WTC11 (cell line): ENCODE results near the gene FHIT. TPM values are rescaled to one million over a fixed set of nuclear protein-coding genes. Genes with fewer than 3 reads are reported as not detected.

ENCODE experiments used
- ATAC-seq: fragments of 200-7000 bp; cut with Tn5 transposase; 2 replicates; pipeline ENCODE4 v1.10.0; 2021; ENCODE audit warnings: mild to moderate bottlenecking, moderate library complexity
- CTCF ChIA-PET: fragments of 300-600 bp; sonication (Branson Sonifier 250); formaldehyde crosslinking; loops from one replicate; lab custom pipeline; 2021; ENCODE audit warnings: antibody characterized with exemption; lab: Charles Lee
- POLR2A ChIA-PET: fragments of 350-600 bp; sonication (Branson Sonifier 250); formaldehyde crosslinking; loops from one replicate; lab custom pipeline; 2021; ENCODE audit warnings: antibody characterized with exemption; lab: Charles Lee
- DNase-seq: peaks from one replicate; pipeline ENCODE4 v3.0.0; 2021; ENCODE audit warnings: low spot score
- H3K27ac Mint-ChIP-seq: 2 replicates; pipeline ENCODE4 v1.8.0; 2021; ENCODE audit warnings: mixed read lengths
- H3K27me3 Mint-ChIP-seq: 2 replicates; pipeline ENCODE4 v1.8.0; 2021; ENCODE audit warnings: low read depth, mild to moderate bottlenecking, moderate library complexity, mixed read lengths
- H3K36me3 Mint-ChIP-seq: 2 replicates; pipeline ENCODE4 v1.8.0; 2021; ENCODE audit warnings: mixed read lengths
- H3K4me1 Mint-ChIP-seq: 2 replicates; pipeline ENCODE4 v1.8.0; 2022; ENCODE audit warnings: mixed read lengths
- H3K4me3 Mint-ChIP-seq: 2 replicates; pipeline ENCODE4 v1.8.0; 2021; ENCODE audit warnings: mild to moderate bottlenecking, moderate library complexity, mixed read lengths
- H3K9me3 Mint-ChIP-seq: 2 replicates; pipeline ENCODE4 v1.8.0; 2021; ENCODE audit warnings: mixed read lengths
- GABPB1 ChIP-seq: sonication (generic); formaldehyde crosslinking; IDR thresholded peaks from 2 replicates; pipeline ENCODE4 v1.8.1; 2023; ENCODE audit warnings: mild to moderate bottlenecking, missing genetic modification reagents
- HMGA2 ChIP-seq: fragments of 250-450 bp; sonication (Bioruptor Pico); IDR thresholded peaks from 2 replicates; pipeline ENCODE4 v1.4.0; 2021; ENCODE audit warnings: mild to moderate bottlenecking, moderate library complexity
- IRF2 ChIP-seq: sonication (generic); formaldehyde crosslinking; IDR thresholded peaks from 2 replicates; pipeline ENCODE4 v1.8.0; 2022; ENCODE audit warnings: low read depth, missing genetic modification reagents, borderline replicate concordance
- KAT7 ChIP-seq: sonication (generic); formaldehyde crosslinking; IDR thresholded peaks from 2 replicates; pipeline ENCODE4 v1.8.1; 2023; ENCODE audit warnings: missing genetic modification reagents, mild to moderate bottlenecking, borderline replicate concordance
- NFE2L1 ChIP-seq: sonication (generic); formaldehyde crosslinking; IDR thresholded peaks from 2 replicates; pipeline ENCODE4 v1.8.1; 2023; ENCODE audit warnings: missing genetic modification reagents
- SMAD4 ChIP-seq: sonication (generic); formaldehyde crosslinking; IDR thresholded peaks from 2 replicates; pipeline ENCODE4 v1.8.0; 2022; ENCODE audit warnings: mild to moderate bottlenecking, missing genetic modification reagents
- SOX15 ChIP-seq: fragments of 250-450 bp; sonication (Bioruptor Pico); IDR thresholded peaks from 2 replicates; pipeline ENCODE4 v1.9.0; 2021; ENCODE audit warnings: mild to moderate bottlenecking
- TEAD4 ChIP-seq: sonication (generic); formaldehyde crosslinking; IDR thresholded peaks from 2 replicates; pipeline ENCODE4 v1.8.0; 2022; ENCODE audit warnings: mild to moderate bottlenecking, missing genetic modification reagents
- ZNF138 ChIP-seq: sonication (generic); formaldehyde crosslinking; conservative IDR thresholded peaks from 2 replicates; pipeline ENCODE4 v1.8.1; 2022; ENCODE audit warnings: mild to moderate bottlenecking, moderate library complexity, missing genetic modification reagents
- ZNF396 ChIP-seq: fragments of 250-450 bp; sonication (Bioruptor Pico); IDR thresholded peaks from 2 replicates; pipeline ENCODE4 v1.8.0; 2021; ENCODE audit warnings: mild to moderate bottlenecking, moderate library complexity, borderline replicate concordance
- ZNF671 ChIP-seq: fragments of 250-450 bp; sonication (Bioruptor Pico); IDR thresholded peaks from 2 replicates; pipeline ENCODE4 v1.8.0; 2021; ENCODE audit warnings: mild to moderate bottlenecking
- total RNA-seq: library from RNA; stranded (reverse); gene quantifications from 3 replicates; pipeline ENCODE4 v1.2.3, GENCODE V29; 2021
- TF ChIP-seq, protein P1 (sequence below): sonication (generic); formaldehyde crosslinking; IDR thresholded peaks from 2 replicates; pipeline ENCODE4 v1.8.0; 2022; ENCODE audit warnings: missing genetic modification reagents
- TF ChIP-seq, protein P2 (sequence below): sonication (generic); formaldehyde crosslinking; IDR thresholded peaks from 2 replicates; pipeline ENCODE4 v1.8.0; 2022; ENCODE audit warnings: mild to moderate bottlenecking, missing genetic modification reagents
- TF ChIP-seq, protein P3 (sequence below): sonication (generic); formaldehyde crosslinking; IDR thresholded peaks from 2 replicates; pipeline ENCODE4 v1.8.1; 2023; ENCODE audit warnings: mild to moderate bottlenecking, missing genetic modification reagents, borderline replicate concordance
- TF ChIP-seq, protein P4 (sequence below): sonication (generic); formaldehyde crosslinking; IDR thresholded peaks from 2 replicates; pipeline ENCODE4 v1.8.1; 2022; ENCODE audit warnings: low read depth, missing genetic modification reagents, borderline replicate concordance
- TF ChIP-seq, protein P5 (sequence below): sonication (generic); formaldehyde crosslinking; IDR thresholded peaks from 2 replicates; pipeline ENCODE4 v1.8.1; 2022; ENCODE audit warnings: mild to moderate bottlenecking, missing genetic modification reagents, moderate library complexity, borderline replicate concordance

FHIT gene
- total RNA-seq, 1 experiment from 2014 or later: 2.6 TPM

DNA sequence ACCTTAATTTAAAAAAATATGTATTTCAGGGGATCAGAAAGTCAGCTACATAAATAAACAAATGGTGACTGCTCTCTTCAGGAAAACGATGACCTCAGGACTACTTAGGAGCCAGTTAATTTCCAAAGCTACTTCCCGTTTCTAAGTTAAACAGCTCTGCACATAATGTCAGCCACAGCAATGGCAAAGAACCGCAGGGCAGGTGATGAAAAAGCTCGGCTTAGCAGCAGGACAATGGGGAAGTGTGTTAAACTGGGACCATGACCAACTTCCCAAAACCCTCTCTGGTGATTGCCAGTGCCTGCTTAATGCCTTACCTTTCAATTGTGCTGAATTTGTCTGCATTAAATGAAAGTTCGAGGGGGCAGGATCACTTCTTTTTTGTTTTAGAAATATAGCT, 258.9 kb downstream of the FHIT start (continued):
- no peak for TF ChIP-seq IRF2 (CRISPR knock-in tag)
- TF ChIP-seq, protein P1, sequence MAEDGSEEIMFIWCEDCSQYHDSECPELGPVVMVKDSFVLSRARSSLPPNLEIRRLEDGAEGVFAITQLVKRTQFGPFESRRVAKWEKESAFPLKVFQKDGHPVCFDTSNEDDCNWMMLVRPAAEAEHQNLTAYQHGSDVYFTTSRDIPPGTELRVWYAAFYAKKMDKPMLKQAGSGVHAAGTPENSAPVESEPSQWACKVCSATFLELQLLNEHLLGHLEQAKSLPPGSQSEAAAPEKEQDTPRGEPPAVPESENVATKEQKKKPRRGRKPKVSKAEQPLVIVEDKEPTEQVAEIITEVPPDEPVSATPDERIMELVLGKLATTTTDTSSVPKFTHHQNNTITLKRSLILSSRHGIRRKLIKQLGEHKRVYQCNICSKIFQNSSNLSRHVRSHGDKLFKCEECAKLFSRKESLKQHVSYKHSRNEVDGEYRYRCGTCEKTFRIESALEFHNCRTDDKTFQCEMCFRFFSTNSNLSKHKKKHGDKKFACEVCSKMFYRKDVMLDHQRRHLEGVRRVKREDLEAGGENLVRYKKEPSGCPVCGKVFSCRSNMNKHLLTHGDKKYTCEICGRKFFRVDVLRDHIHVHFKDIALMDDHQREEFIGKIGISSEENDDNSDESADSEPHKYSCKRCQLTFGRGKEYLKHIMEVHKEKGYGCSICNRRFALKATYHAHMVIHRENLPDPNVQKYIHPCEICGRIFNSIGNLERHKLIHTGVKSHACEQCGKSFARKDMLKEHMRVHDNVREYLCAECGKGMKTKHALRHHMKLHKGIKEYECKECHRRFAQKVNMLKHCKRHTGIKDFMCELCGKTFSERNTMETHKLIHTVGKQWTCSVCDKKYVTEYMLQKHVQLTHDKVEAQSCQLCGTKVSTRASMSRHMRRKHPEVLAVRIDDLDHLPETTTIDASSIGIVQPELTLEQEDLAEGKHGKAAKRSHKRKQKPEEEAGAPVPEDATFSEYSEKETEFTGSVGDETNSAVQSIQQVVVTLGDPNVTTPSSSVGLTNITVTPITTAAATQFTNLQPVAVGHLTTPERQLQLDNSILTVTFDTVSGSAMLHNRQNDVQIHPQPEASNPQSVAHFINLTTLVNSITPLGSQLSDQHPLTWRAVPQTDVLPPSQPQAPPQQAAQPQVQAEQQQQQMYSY (CRISPR knock-in tag): no peak
- no peak for TF ChIP-seq SOX15 (CRISPR knock-in tag)
- no peak for TF ChIP-seq TEAD4 (CRISPR knock-in tag)
- TF ChIP-seq, protein P2, sequence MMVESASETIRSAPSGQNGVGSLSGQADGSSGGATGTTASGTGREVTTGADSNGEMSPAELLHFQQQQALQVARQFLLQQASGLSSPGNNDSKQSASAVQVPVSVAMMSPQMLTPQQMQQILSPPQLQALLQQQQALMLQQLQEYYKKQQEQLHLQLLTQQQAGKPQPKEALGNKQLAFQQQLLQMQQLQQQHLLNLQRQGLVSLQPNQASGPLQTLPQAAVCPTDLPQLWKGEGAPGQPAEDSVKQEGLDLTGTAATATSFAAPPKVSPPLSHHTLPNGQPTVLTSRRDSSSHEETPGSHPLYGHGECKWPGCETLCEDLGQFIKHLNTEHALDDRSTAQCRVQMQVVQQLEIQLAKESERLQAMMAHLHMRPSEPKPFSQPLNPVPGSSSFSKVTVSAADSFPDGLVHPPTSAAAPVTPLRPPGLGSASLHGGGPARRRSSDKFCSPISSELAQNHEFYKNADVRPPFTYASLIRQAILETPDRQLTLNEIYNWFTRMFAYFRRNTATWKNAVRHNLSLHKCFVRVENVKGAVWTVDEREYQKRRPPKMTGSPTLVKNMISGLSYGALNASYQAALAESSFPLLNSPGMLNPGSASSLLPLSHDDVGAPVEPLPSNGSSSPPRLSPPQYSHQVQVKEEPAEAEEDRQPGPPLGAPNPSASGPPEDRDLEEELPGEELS (CRISPR knock-in tag): no peak
- TF ChIP-seq, protein P3, sequence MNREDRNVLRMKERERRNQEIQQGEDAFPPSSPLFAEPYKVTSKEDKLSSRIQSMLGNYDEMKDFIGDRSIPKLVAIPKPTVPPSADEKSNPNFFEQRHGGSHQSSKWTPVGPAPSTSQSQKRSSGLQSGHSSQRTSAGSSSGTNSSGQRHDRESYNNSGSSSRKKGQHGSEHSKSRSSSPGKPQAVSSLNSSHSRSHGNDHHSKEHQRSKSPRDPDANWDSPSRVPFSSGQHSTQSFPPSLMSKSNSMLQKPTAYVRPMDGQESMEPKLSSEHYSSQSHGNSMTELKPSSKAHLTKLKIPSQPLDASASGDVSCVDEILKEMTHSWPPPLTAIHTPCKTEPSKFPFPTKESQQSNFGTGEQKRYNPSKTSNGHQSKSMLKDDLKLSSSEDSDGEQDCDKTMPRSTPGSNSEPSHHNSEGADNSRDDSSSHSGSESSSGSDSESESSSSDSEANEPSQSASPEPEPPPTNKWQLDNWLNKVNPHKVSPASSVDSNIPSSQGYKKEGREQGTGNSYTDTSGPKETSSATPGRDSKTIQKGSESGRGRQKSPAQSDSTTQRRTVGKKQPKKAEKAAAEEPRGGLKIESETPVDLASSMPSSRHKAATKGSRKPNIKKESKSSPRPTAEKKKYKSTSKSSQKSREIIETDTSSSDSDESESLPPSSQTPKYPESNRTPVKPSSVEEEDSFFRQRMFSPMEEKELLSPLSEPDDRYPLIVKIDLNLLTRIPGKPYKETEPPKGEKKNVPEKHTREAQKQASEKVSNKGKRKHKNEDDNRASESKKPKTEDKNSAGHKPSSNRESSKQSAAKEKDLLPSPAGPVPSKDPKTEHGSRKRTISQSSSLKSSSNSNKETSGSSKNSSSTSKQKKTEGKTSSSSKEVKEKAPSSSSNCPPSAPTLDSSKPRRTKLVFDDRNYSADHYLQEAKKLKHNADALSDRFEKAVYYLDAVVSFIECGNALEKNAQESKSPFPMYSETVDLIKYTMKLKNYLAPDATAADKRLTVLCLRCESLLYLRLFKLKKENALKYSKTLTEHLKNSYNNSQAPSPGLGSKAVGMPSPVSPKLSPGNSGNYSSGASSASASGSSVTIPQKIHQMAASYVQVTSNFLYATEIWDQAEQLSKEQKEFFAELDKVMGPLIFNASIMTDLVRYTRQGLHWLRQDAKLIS: no peak
- TF ChIP-seq, all 79 proteins: peak for 0

DNA sequence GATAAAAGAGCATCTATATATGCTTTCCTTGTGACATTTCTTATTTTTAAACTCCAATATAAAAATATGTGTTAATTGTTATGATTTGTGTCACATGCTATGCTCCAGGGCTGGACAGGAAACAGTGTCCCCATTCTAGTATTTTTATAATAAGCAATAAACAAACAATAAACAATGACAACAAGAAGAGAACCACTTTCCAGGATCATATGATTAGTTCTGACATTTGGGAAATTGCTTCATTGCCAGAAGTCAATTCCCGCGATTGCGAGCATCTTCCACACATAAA, 260.9 kb downstream of the FHIT start:
- POLR2A ChIA-PET: no interaction called here
- Mint-ChIP-seq H3K36me3 (peaks cover 25% of the 10 kb centered on the region), H3K9me3 (peaks cover 31% of the 10 kb centered on the region), H3K4me3 (no peak overlapping the region), H3K4me1 (0 out of 2 replicates have a peak, but pooled peaks cover 3% of the 10 kb centered on the region), H3K27me3 (no peaks in the 10 kb centered on the region), H3K27ac (no peak overlapping the region)
- TF ChIP-seq NFE2L1 (CRISPR knock-in tag) (no peak), KAT7 (no peak), HMGA2 (CRISPR knock-in tag) (no peak), GABPB1 (CRISPR knock-in tag) (no peak)
- TF ChIP-seq, protein P4, sequence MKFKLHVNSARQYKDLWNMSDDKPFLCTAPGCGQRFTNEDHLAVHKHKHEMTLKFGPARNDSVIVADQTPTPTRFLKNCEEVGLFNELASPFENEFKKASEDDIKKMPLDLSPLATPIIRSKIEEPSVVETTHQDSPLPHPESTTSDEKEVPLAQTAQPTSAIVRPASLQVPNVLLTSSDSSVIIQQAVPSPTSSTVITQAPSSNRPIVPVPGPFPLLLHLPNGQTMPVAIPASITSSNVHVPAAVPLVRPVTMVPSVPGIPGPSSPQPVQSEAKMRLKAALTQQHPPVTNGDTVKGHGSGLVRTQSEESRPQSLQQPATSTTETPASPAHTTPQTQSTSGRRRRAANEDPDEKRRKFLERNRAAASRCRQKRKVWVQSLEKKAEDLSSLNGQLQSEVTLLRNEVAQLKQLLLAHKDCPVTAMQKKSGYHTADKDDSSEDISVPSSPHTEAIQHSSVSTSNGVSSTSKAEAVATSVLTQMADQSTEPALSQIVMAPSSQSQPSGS (CRISPR knock-in tag): no peak
- TF ChIP-seq, all 79 proteins: peak for 0
- CTCF ChIA-PET: no interaction called here
- no peak for ATAC-seq
- DNase-seq: no peak

DNA sequence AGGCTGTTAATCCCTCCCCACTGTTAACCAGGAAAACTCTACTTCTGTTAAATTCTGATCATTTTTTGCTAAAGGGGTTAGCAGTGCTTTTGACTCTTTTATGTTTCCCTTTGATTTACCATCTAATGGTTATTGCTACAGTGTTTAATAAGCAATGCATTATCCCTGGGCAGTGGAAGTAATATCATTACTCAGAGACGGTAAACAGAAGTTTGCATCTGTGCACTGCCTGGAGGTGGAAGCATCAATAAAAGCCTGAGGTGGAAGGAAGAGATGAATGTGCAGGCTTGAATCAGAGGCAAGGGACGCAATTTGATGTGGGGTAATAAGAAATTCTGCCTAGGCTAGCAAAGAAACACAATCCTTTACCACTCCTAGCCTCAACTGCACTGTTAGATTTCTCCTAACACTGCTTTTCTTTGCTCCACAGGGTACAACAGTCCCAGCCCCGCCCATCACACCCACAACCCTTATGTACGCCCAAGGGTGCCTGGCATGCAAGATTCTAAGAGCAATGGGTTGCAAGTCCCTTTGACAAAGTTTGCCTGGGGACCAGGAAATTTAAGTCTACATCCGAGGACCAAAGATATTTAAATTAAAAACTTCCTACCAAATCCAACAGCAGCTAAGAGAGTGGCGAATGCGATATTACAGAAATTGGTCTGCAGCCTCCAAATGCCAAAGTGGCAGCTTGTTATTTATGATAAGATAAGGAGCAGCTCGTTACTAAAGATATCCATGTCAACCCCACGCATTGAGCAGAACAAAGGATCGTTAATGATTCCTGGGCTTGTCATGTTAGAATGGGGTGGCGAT, 261.4 kb downstream of the FHIT start:
- Mint-ChIP-seq H3K36me3 (peaks cover 29% of the 10 kb centered on the region), H3K27me3 (no peaks in the 10 kb centered on the region), H3K4me3 (no peak overlapping the region), H3K27ac (no peak overlapping the region), H3K9me3 (peaks cover 37% of the 10 kb centered on the region), H3K4me1 (0 out of 2 replicates have a peak, but pooled peaks cover 3% of the 10 kb centered on the region)
- ChIA-PET CTCF (no interaction called here), POLR2A (no interaction called here)
- no peak for ATAC-seq
- DNase-seq: no peak
- TF ChIP-seq, protein P5, sequence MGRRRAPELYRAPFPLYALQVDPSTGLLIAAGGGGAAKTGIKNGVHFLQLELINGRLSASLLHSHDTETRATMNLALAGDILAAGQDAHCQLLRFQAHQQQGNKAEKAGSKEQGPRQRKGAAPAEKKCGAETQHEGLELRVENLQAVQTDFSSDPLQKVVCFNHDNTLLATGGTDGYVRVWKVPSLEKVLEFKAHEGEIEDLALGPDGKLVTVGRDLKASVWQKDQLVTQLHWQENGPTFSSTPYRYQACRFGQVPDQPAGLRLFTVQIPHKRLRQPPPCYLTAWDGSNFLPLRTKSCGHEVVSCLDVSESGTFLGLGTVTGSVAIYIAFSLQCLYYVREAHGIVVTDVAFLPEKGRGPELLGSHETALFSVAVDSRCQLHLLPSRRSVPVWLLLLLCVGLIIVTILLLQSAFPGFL (CRISPR knock-in tag): no peak
- TF ChIP-seq, protein P1 (CRISPR knock-in tag): no peak
- no peak for TF ChIP-seq ZNF396 (CRISPR knock-in tag)
- TF ChIP-seq ZNF671: no peak
- TF ChIP-seq SMAD4 (CRISPR knock-in tag): no peak
- no peak for TF ChIP-seq ZNF138
